Measurements from ENCODE around the gene VGF.

Gene VGF

GRCh38 chr7:101185258-101185839, 20.0 kb upstream of the VGF start:
- no peak for FAIRE-seq

GRCh38 chr7:101180130-101180755, 14.9 kb upstream of the VGF start, which contains the start of gene NAT16:
NAT16 (minus strand) TSS chr7:101180293; CDS start chr7:101174807, 5,486 bp downstream.
- FAIRE-seq, result no peak

DNA sequence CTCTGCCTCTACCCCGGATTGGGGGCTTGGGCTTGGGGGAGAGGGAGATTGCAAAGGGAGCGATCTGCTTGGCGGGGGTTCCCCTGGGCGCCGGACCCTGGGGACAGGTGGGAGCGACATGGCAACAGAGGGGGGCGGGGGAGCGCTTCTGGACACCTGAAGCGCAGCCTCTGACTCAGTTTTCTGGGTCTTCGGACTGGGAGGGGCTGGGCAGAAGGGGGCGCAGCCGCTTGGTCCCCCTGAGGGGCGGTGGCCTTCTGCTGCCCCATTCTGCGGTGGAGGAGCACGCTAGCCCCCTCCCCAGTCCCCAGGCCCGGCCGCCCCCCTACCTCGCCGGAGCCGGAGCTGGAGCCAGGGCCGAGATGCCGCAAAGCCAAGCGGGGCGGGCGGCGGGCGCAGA, 14.3 kb upstream of the VGF start:
- FAIRE-seq, result no peak

- no peak for FAIRE-seq
Observed at GRCh38 chr7:101179117-101179516, 13.7 kb upstream of the VGF start.

DNA sequence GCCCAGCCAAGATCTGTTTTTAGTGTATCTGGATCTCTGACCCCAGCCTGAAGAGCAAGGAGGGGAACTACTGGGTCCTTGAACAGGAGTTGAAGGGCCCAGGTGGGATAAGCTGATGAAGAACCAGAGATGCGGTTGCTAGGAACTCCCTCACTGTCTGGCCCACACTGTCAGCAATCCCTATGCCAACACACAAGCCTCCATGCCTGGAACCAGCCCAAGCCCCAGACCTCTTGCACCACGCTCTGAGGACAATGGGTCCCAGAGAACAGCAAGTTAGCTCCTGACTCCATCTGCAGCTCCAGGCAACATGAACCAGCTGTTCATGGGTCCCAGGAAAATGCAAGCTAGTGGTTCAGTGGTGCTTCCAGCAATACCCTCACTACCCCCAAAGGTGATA, 12.3 kb upstream of the VGF start:
- FAIRE-seq, result no peak

DNA sequence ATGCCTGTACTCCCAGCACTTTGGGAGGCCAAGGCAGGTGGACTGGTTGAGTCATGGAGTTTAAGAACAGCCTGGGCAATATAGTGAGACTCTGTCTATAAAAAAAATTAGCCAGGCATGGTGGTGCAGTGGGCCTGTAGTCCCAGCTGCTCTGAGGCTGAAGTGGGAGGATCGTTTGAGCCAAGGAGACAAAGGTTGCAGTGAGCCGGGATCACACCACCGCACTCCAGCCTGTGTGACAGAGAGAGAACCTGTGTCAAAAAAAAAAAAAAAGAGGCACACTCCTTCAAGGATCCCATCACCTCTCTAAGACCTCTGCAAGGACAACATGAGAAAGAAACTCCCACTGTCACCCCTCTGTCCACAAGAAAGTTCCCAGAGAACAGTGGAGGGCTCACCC, 10.3 kb upstream of the VGF start:
- no peak for FAIRE-seq

GRCh38 chr7:101174322-101174854, 9.0 kb upstream of the VGF start:
- no peak for FAIRE-seq

DNA sequence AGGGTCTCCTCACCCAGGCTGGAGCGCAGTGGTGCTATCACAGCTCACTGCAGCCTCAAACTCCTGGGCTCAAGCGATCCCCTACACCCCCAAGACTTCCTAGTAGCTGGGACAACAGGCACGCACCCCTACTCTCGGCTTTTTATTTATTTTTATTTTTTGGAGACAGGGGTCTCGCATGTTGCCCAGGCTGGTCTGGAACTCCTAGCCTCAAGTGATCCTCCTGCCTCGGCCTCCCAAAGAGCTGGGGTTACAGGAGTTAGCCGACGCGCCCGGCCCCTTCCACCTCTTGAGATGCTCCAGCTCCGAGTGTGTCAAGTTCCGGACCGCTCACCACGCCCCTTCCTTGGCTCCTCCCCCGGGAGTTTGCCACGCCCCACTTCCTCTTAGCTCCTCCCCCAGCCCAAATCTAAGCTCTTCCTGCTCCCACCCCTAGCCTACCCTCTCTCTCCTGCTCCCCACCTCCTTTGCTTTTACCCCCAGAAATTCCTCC, 8.4 kb upstream of the VGF start:
- no peak for FAIRE-seq

GRCh38 chr7:101172854-101173751, 7.7 kb upstream of the VGF start:
- FAIRE-seq, result no peak

- no peak for FAIRE-seq
Observed at GRCh38 chr7:101172005-101172853, 6.9 kb upstream of the VGF start.

GRCh38 chr7:101171442-101171837, 6.1 kb upstream of the VGF start:
- FAIRE-seq, result no peak

GRCh38 chr7:101170617-101171441, 5.5 kb upstream of the VGF start:
- no peak for FAIRE-seq

DNA sequence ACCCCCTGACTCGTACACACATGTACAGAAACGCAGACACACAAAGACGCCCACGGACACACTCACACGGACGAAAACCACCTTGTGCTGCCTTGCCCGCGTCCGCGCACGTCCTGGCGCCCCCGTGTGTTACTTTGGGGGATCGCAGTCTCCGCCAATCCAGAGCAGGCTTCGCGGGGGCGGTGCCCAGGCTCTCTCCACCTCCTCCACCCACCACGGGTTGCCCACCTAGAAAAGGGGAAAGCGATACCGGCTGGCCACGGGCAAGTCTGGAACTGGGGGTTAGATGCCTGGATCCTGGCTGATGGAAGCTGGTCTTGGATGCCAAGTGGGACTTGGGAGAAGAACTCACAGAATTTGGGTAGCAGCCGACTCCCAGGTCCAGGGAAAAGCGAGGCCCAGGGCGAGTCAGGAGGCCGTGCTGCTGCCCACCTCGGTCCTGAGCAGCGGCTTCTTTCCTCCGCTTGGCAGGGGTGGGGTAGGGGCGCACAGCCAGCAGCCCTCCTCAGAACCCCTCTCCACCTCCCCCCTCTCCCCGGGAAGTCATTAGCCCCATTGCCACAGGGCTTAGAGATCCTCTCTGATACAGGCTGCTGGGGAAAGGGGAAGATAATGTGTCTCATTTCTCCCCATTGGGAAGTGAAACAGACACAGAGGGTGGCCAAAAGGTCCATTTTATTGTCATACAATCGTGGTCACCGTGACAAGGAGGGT, 4.6 kb upstream of the VGF start:
- no peak for FAIRE-seq

- no peak for FAIRE-seq
Observed at GRCh38 chr7:101169110-101169837, 3.9 kb upstream of the VGF start.

DNA sequence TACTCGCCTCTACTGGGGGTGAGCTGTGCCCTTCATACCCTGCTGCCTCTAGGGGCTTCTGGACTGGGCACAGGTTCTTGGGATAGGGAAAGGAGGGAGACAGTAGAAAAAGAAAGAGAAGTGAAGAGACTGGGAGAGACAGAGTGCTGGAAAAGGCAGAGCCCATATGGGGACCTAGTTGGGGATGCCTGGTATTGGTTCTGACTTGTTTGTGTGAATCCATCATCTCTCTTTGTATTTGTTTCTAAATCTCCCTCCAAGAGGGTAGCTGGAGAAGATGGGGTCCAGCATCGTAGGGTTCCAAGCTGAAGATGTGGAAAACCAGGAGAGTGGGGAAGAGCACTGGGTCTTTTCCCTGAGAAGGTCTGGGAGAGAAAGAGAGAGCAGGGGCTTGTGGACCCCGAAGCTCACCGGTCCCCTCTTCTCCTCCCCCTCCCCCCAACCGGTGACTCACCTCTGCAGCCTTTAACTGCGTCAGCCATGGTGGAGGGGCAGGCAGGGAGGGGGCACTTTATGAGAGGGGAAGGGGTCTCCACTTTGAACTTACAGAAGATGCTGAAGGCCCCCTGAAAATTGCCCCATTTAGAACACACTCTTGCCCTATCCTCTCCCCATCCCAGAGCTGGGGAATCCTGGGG, 3.2 kb upstream of the VGF start:
- FAIRE-seq, result no peak

GRCh38 chr7:101167645-101168411, 2.5 kb upstream of the VGF start:
- FAIRE-seq, result no peak

DNA sequence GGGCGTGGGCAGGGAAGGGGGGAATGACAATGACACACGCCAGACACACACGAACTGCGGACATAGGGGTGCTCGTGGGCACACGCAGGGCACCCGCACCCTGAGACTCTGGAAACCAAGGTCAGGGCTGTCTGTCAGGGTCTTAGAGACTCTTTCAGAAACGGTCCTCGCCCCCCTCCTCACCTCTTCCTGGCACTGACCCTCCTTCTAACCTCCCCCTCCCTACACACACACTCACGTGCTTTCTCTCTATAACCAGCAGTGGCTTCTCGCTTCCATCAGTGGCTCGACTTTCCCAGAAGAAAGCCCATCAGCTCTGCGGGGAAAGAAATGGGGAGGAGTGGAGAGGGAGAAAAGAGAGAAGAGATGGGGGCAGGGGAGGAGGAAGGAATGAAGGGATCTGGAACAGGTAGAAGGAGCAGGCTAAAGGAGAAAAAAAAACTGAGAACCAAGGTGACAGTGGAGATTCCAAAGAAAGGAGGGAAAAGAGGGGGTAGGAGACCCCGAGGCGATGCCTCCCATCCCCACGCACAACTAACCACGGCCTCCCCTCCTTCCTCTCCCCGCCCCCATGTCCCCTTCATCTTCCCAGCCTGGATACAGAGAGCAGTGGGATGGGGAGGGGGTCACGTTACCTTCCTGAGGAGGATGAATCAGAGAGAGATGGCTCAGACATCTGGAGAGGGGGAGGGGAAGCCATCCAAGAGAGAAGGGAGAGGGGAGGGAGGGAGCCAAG, 1.7 kb upstream of the VGF start:
- FAIRE-seq, result no peak

- FAIRE-seq, result no peak
Observed at GRCh38 chr7:101166648-101166908, 1.2 kb upstream of the VGF start.

Data from colon (tissue), 2 donors.